Activated CD8-positive, alpha-beta memory T cell treated with anti-CD3 and anti-CD28 coated beads, Interleukin-2, amount 10 ng/mL, durations not matched to agents 7 days and 5 days (primary cell): Measurements from ENCODE around the gene MED13L. TPM values are rescaled to one million over a fixed set of nuclear protein-coding genes. Genes with fewer than 3 reads are reported as not detected.

ENCODE experiments used
- ATAC-seq: fragments of 150-1000 bp; cut with Tn5 transposase; one replicate; pipeline ENCODE4 v1.10.0; 2021; ENCODE audit warnings: moderate library complexity
- CTCF ChIA-PET: fragments of 350-600 bp; sonication (Branson Sonifier 250); formaldehyde crosslinking; loops from one replicate; lab custom pipeline; 2021; ENCODE audit warnings: antibody characterized with exemption; lab: Charles Lee
- DNase-seq: peaks from one replicate; pipeline ENCODE4 v3.0.0-alpha.2; 2020
- H3K27ac Mint-ChIP-seq: one replicate; pipeline ENCODE4 v1.8.0; 2021; ENCODE audit warnings: mild to moderate bottlenecking, mixed read lengths
- H3K27me3 Mint-ChIP-seq: one replicate; pipeline ENCODE4 v1.8.0; 2021; ENCODE audit warnings: mixed read lengths
- H3K36me3 Mint-ChIP-seq: one replicate; pipeline ENCODE4 v1.8.0; 2021; ENCODE audit warnings: mild to moderate bottlenecking, mixed read lengths
- H3K4me1 Mint-ChIP-seq: one replicate; pipeline ENCODE4 v1.8.0; 2021; ENCODE audit warnings: mixed read lengths
- H3K4me3 Mint-ChIP-seq: one replicate; pipeline ENCODE4 v1.8.0; 2021; ENCODE audit warnings: mild to moderate bottlenecking, moderate library complexity, mixed read lengths
- H3K9me3 Mint-ChIP-seq: one replicate; pipeline ENCODE4 v1.8.0; 2022; ENCODE audit warnings: low read depth, mixed read lengths
- total RNA-seq, 2 experiments: library from RNA; stranded (reverse); gene quantifications; one replicate each; pipeline ENCODE4 v1.2.3, GENCODE V29; 2021

The MED13L gene
- total RNA-seq, 2 experiments from 2014 or later: 65.1 to 74.4 TPM

- CTCF ChIA-PET: interaction anchor here (0.8 kb wide), 2 partner anchors 14 to 55 kb away, joined by 3 read pairs; no protein-coding TSS in a partner anchor
- ATAC-seq: peak; percentile 72
- no peaks in the 10 kb centered on the region for H3K9me3 Mint-ChIP-seq
- DNase-seq: peak; percentile 85
- H3K4me3 Mint-ChIP-seq: peak overlapping the region; percentile 18
- H3K27ac Mint-ChIP-seq: peak overlapping the region; percentile 81
- H3K4me1 Mint-ChIP-seq: peaks cover 68% of the 10 kb centered on the region
- no peaks in the 10 kb centered on the region for H3K27me3 Mint-ChIP-seq
- peaks cover 51% of the 10 kb centered on the region for H3K36me3 Mint-ChIP-seq
Observed at GRCh38 chr12:115960868-115961802, 316.4 kb downstream of the MED13L start.

- H3K9me3 Mint-ChIP-seq: no peaks in the 10 kb centered on the region
- DNase-seq: no peak
- no peak overlapping the region for H3K4me3 Mint-ChIP-seq
- H3K27me3 Mint-ChIP-seq: no peaks in the 10 kb centered on the region
- H3K36me3 Mint-ChIP-seq: peaks cover 25% of the 10 kb centered on the region
- H3K27ac Mint-ChIP-seq: no peak overlapping the region
- CTCF ChIA-PET: interaction anchor here (0.6 to 1.5 kb wide), 3 partner anchors 8 to 319 kb away, joined by 3 to 5 read pairs (median 3); no protein-coding TSS in a partner anchor
- no peak for ATAC-seq
- H3K4me1 Mint-ChIP-seq: peaks cover 38% of the 10 kb centered on the region
Observed at GRCh38 chr12:115957686-115958290, 319.7 kb downstream of the MED13L start.

- no peaks in the 10 kb centered on the region for H3K9me3 Mint-ChIP-seq
- no peak overlapping the region for H3K27ac Mint-ChIP-seq
- H3K4me1 Mint-ChIP-seq: peaks cover 33% of the 10 kb centered on the region
- CTCF ChIA-PET: no interaction called here
- ATAC-seq (no peak), DNase-seq (no peak)
- H3K4me3 Mint-ChIP-seq: no peak overlapping the region
- H3K36me3 Mint-ChIP-seq: peaks cover 23% of the 10 kb centered on the region
- H3K27me3 Mint-ChIP-seq: no peaks in the 10 kb centered on the region
Observed at GRCh38 chr12:115956659-115957058, 320.8 kb downstream of the MED13L start.

GRCh38 chr12:115956236-115956635, 321.3 kb downstream of the MED13L start:
- no peak overlapping the region for H3K27ac Mint-ChIP-seq
- no peaks in the 10 kb centered on the region for H3K27me3 Mint-ChIP-seq
- H3K4me3 Mint-ChIP-seq: no peak overlapping the region
- ATAC-seq (no peak), DNase-seq (no peak)
- peaks cover 21% of the 10 kb centered on the region for H3K36me3 Mint-ChIP-seq
- CTCF ChIA-PET: no interaction called here
- H3K9me3 Mint-ChIP-seq: no peaks in the 10 kb centered on the region
- H3K4me1 Mint-ChIP-seq: peaks cover 30% of the 10 kb centered on the region

GRCh38 chr12:115953450-115953849, 324.0 kb downstream of the MED13L start:
- peaks cover 11% of the 10 kb centered on the region for H3K4me1 Mint-ChIP-seq
- ATAC-seq: no peak
- H3K9me3 Mint-ChIP-seq: no peaks in the 10 kb centered on the region
- no peak for DNase-seq
- peaks cover 9% of the 10 kb centered on the region for H3K36me3 Mint-ChIP-seq
- H3K27me3 Mint-ChIP-seq: no peaks in the 10 kb centered on the region
- no peak overlapping the region for H3K4me3 Mint-ChIP-seq
- no peak overlapping the region for H3K27ac Mint-ChIP-seq
- CTCF ChIA-PET: no interaction called here

- H3K9me3 Mint-ChIP-seq: no peaks in the 10 kb centered on the region
- no peak overlapping the region for H3K4me3 Mint-ChIP-seq
- no peaks in the 10 kb centered on the region for H3K27me3 Mint-ChIP-seq
- CTCF ChIA-PET: no interaction called here
- H3K36me3 Mint-ChIP-seq: peaks cover 6% of the 10 kb centered on the region
- peaks cover 8% of the 10 kb centered on the region for H3K4me1 Mint-ChIP-seq
- no peak for ATAC-seq
- no peak for DNase-seq
- H3K27ac Mint-ChIP-seq: no peak overlapping the region
Observed at GRCh38 chr12:115953031-115953430, 324.5 kb downstream of the MED13L start.

GRCh38 chr12:115950959-115951358, 326.5 kb downstream of the MED13L start:
- peaks cover 1% of the 10 kb centered on the region for H3K36me3 Mint-ChIP-seq
- ATAC-seq (no peak), DNase-seq (no peak)
- H3K27ac Mint-ChIP-seq: no peak overlapping the region
- no peaks in the 10 kb centered on the region for H3K27me3 Mint-ChIP-seq
- H3K4me1 Mint-ChIP-seq: no peaks in the 10 kb centered on the region
- CTCF ChIA-PET: interaction anchor here (0.6 kb wide), 1 partner anchor 344 kb away, joined by 4 read pairs; no protein-coding TSS in a partner anchor
- no peak overlapping the region for H3K4me3 Mint-ChIP-seq
- H3K9me3 Mint-ChIP-seq: no peaks in the 10 kb centered on the region

GRCh38 chr12:115949675-115950074, 327.8 kb downstream of the MED13L start:
- no peak for ATAC-seq
- DNase-seq: no peak
- H3K4me3 Mint-ChIP-seq: no peak overlapping the region
- H3K4me1 Mint-ChIP-seq: no peaks in the 10 kb centered on the region
- H3K9me3 Mint-ChIP-seq: no peaks in the 10 kb centered on the region
- CTCF ChIA-PET: interaction anchor here (0.6 to 0.8 kb wide), 2 partner anchors 8 to 1247 kb away, joined by 3 read pairs; no protein-coding TSS in a partner anchor
- H3K36me3 Mint-ChIP-seq: peaks cover 1% of the 10 kb centered on the region
- no peaks in the 10 kb centered on the region for H3K27me3 Mint-ChIP-seq
- no peak overlapping the region for H3K27ac Mint-ChIP-seq

GRCh38 chr12:115947696-115948062, 329.8 kb downstream of the MED13L start:
- no peaks in the 10 kb centered on the region for H3K4me1 Mint-ChIP-seq
- H3K27me3 Mint-ChIP-seq: no peaks in the 10 kb centered on the region
- H3K36me3 Mint-ChIP-seq: peaks cover 1% of the 10 kb centered on the region
- H3K27ac Mint-ChIP-seq: no peak overlapping the region
- CTCF ChIA-PET: interaction anchor here (1.3 to 2.3 kb wide), 2 partner anchors 12 to 30 kb away, joined by 3 to 10 read pairs; no protein-coding TSS in a partner anchor
- no peak overlapping the region for H3K4me3 Mint-ChIP-seq
- ATAC-seq (no peak), DNase-seq (no peak)
- H3K9me3 Mint-ChIP-seq: no peaks in the 10 kb centered on the region

GRCh38 chr12:115946867-115947695, 330.4 kb downstream of the MED13L start:
- Mint-ChIP-seq H3K27ac (no peak overlapping the region), H3K4me1 (no peaks in the 10 kb centered on the region), H3K4me3 (no peak overlapping the region), H3K9me3 (no peaks in the 10 kb centered on the region), H3K36me3 (peaks cover 1% of the 10 kb centered on the region), H3K27me3 (no peaks in the 10 kb centered on the region)
- DNase-seq (no peak), ATAC-seq (no peak)
- CTCF ChIA-PET: interaction anchor here (0.6 to 2.3 kb wide), 4 partner anchors 12 to 29 kb away, joined by 3 to 10 read pairs (median 3); no protein-coding TSS in a partner anchor

GRCh38 chr12:115946092-115946491, 331.4 kb downstream of the MED13L start:
- DNase-seq: no peak
- no peaks in the 10 kb centered on the region for H3K27me3 Mint-ChIP-seq
- no peak overlapping the region for H3K4me3 Mint-ChIP-seq
- CTCF ChIA-PET: interaction anchor here (1.2 to 2.3 kb wide), 2 partner anchors 23 to 28 kb away, joined by 3 to 10 read pairs; no protein-coding TSS in a partner anchor
- no peaks in the 10 kb centered on the region for H3K4me1 Mint-ChIP-seq
- no peaks in the 10 kb centered on the region for H3K9me3 Mint-ChIP-seq
- H3K36me3 Mint-ChIP-seq: no peaks in the 10 kb centered on the region
- no peak for ATAC-seq
- H3K27ac Mint-ChIP-seq: no peak overlapping the region

- H3K9me3 Mint-ChIP-seq: no peaks in the 10 kb centered on the region
- H3K27ac Mint-ChIP-seq: no peak overlapping the region
- no peak for ATAC-seq
- CTCF ChIA-PET: interaction anchor here (1.2 to 2.3 kb wide), 2 partner anchors 22 to 28 kb away, joined by 3 to 10 read pairs; no protein-coding TSS in a partner anchor
- H3K4me3 Mint-ChIP-seq: no peak overlapping the region
- no peaks in the 10 kb centered on the region for H3K27me3 Mint-ChIP-seq
- H3K4me1 Mint-ChIP-seq: no peaks in the 10 kb centered on the region
- H3K36me3 Mint-ChIP-seq: no peaks in the 10 kb centered on the region
- no peak for DNase-seq
Observed at GRCh38 chr12:115945491-115945885, 332.0 kb downstream of the MED13L start.
